WTC11 (cell line): Measurements from ENCODE around the gene TMEM54.

Experiments
- ETV6 ChIP-seq: sonication (generic); formaldehyde crosslinking; IDR thresholded peaks from 2 replicates; pipeline ENCODE4 v1.8.1; 2022; ENCODE audit warnings: mild to moderate bottlenecking, missing genetic modification reagents
- JUN ChIP-seq: sonication (generic); formaldehyde crosslinking; IDR thresholded peaks from 2 replicates; pipeline ENCODE4 v1.8.0; 2023; ENCODE audit warnings: mild to moderate bottlenecking, missing genetic modification reagents
- NR3C1 ChIP-seq: sonication (generic); formaldehyde crosslinking; conservative IDR thresholded peaks from 2 replicates; pipeline ENCODE4 v1.8.1; 2023; ENCODE audit warnings: low read depth, mild to moderate bottlenecking, missing genetic modification reagents
- RELA ChIP-seq: sonication (generic); formaldehyde crosslinking; IDR thresholded peaks from 2 replicates; pipeline ENCODE4 v1.8.1; 2022; ENCODE audit warnings: missing genetic modification reagents, mild to moderate bottlenecking, borderline replicate concordance
- ZNF263 ChIP-seq: sonication (generic); formaldehyde crosslinking; IDR thresholded peaks from 2 replicates; pipeline ENCODE4 v1.8.1; 2022; ENCODE audit warnings: low read depth, mild to moderate bottlenecking, moderate library complexity, missing genetic modification reagents
- TF ChIP-seq, protein P1 (sequence below): sonication (generic); formaldehyde crosslinking; IDR thresholded peaks from 2 replicates; pipeline ENCODE4 v1.8.0; 2022; ENCODE audit warnings: mild to moderate bottlenecking, missing genetic modification reagents
- TF ChIP-seq, protein P2 (sequence below): fragments of 200-600 bp; IDR thresholded peaks from 2 replicates; pipeline ENCODE4 v1.8.0; 2022; ENCODE audit warnings: antibody characterized with exemption

DNA sequence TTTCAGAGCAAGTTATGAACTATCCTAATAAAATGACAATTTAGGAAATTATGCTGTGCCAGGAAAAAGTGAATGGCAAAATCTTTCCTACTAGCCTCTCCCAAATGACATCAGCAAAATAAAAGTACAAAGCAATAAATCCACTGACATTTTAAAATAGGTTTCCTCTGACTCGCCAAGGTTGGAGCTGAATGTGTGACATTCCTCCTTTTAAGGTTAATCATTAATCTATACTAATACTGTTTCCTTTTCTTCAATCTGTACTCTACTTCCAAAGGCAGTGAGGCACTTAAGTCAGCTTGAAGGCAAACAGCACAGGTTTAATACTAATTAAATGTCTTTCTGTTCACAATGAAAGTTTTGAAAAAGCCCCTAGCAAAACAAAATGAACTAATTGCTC is 47.7 kb upstream of the TMEM54 start:
- TF ChIP-seq NR3C1 (CRISPR knock-in tag) = no peak
- no peak for TF ChIP-seq ETV6 (CRISPR knock-in tag)
- TF ChIP-seq, protein P1, sequence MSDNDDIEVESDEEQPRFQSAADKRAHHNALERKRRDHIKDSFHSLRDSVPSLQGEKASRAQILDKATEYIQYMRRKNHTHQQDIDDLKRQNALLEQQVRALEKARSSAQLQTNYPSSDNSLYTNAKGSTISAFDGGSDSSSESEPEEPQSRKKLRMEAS (CRISPR knock-in tag) = no peak
- TF ChIP-seq JUN (CRISPR knock-in tag) = no peak
- TF ChIP-seq, protein P2, sequence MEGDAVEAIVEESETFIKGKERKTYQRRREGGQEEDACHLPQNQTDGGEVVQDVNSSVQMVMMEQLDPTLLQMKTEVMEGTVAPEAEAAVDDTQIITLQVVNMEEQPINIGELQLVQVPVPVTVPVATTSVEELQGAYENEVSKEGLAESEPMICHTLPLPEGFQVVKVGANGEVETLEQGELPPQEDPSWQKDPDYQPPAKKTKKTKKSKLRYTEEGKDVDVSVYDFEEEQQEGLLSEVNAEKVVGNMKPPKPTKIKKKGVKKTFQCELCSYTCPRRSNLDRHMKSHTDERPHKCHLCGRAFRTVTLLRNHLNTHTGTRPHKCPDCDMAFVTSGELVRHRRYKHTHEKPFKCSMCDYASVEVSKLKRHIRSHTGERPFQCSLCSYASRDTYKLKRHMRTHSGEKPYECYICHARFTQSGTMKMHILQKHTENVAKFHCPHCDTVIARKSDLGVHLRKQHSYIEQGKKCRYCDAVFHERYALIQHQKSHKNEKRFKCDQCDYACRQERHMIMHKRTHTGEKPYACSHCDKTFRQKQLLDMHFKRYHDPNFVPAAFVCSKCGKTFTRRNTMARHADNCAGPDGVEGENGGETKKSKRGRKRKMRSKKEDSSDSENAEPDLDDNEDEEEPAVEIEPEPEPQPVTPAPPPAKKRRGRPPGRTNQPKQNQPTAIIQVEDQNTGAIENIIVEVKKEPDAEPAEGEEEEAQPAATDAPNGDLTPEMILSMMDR = no peak
- TF ChIP-seq RELA = no peak
- TF ChIP-seq ZNF263 (CRISPR knock-in tag) = no peak
